Measurements from ENCODE around the gene ATP13A5.
A peak's percentile ranks its signal among the peaks of the same experiment; 100 is the strongest.

Gene ATP13A5

DNA sequence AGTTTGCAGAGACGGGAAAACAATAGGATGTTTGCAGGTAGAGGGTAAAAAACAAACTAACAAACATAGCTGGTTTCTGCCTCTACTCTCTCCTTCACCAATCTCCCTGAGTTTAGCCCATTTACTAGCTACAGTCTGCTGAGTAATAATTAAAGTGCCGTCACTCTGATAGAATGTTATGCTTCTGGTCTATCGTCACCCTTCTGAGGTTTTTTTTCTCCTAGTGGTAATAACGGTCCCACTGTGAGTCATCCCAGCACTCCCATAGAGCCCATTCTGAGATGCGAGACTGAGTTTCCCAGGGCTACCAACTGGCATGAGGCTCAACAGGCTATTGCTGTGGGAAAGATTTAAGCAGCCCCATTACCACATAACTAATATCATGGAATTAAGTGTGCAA is 81.1 kb downstream of the ATP13A5 start:
- Histone ChIP-seq H3K27ac (ENCODE audit: extremely low read depth, low read depth, low read length) (no peak overlapping the region), H3K4me3 (ENCODE audit: low read depth, low read length) (no peak overlapping the region), H3K9me3 (ENCODE audit: control insufficient read depth, insufficient read depth, low read depth, low read length) (no peaks in the 10 kb centered on the region), H3K4me1 (ENCODE audit: control insufficient read depth, insufficient read depth, low read length) (no peaks in the 10 kb centered on the region), H3K36me3 (ENCODE audit: control insufficient read depth in 2 of 2, insufficient read depth in 1 of 2, low read length in 2 of 2) (no peaks in the 10 kb centered on the region)
- ChIA-PET POLR2A (no interaction called here), CTCF (interaction anchor here (0.6 kb wide), 1 partner anchor 103 kb away, joined by 4 read pairs; no protein-coding TSS in a partner anchor)
- TF ChIP-seq SP7 (tag by site-specific recombination; IDR thresholded peaks at IDR 0.05), result no peak
- TF ChIP-seq, protein P1, sequence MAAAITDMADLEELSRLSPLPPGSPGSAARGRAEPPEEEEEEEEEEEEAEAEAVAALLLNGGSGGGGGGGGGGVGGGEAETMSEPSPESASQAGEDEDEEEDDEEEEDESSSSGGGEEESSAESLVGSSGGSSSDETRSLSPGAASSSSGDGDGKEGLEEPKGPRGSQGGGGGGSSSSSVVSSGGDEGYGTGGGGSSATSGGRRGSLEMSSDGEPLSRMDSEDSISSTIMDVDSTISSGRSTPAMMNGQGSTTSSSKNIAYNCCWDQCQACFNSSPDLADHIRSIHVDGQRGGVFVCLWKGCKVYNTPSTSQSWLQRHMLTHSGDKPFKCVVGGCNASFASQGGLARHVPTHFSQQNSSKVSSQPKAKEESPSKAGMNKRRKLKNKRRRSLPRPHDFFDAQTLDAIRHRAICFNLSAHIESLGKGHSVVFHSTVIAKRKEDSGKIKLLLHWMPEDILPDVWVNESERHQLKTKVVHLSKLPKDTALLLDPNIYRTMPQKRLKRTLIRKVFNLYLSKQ (tag by site-specific recombination; IDR thresholded peaks at IDR 0.05; ENCODE audit: borderline replicate concordance), result no peak
- no peak for TF ChIP-seq ZBTB48 (tag by site-specific recombination; IDR thresholded peaks at IDR 0.05)
- no peak for TF ChIP-seq ZNF169 (tag by site-specific recombination; IDR thresholded peaks at IDR 0.05)
- TF ChIP-seq, protein P2, sequence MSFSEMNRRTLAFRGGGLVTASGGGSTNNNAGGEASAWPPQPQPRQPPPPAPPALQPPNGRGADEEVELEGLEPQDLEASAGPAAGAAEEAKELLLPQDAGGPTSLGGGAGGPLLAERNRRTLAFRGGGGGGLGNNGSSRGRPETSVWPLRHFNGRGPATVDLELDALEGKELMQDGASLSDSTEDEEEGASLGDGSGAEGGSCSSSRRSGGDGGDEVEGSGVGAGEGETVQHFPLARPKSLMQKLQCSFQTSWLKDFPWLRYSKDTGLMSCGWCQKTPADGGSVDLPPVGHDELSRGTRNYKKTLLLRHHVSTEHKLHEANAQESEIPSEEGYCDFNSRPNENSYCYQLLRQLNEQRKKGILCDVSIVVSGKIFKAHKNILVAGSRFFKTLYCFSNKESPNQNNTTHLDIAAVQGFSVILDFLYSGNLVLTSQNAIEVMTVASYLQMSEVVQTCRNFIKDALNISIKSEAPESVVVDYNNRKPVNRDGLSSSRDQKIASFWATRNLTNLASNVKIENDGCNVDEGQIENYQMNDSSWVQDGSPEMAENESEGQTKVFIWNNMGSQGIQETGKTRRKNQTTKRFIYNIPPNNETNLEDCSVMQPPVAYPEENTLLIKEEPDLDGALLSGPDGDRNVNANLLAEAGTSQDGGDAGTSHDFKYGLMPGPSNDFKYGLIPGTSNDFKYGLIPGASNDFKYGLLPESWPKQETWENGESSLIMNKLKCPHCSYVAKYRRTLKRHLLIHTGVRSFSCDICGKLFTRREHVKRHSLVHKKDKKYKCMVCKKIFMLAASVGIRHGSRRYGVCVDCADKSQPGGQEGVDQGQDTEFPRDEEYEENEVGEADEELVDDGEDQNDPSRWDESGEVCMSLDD (tag by site-specific recombination; IDR thresholded peaks at IDR 0.05), result no peak
- no peak for TF ChIP-seq ZNF561 (tag by site-specific recombination; IDR thresholded peaks at IDR 0.05; ENCODE audit: borderline replicate concordance)
- no peak for TF ChIP-seq ZNF133 (tag by site-specific recombination; IDR thresholded peaks at IDR 0.05)
- no peak for TF ChIP-seq ZNF23 (tag by site-specific recombination; IDR thresholded peaks at IDR 0.05; ENCODE audit: borderline replicate concordance)
- TF ChIP-seq ZNF664 (tag by site-specific recombination; IDR thresholded peaks at IDR 0.05), result no peak
- 0 out of 2 replicates have a peak, but pooled peaks have one; percentile 46 for TF ChIP-seq ZNF629 (tag by site-specific recombination; IDR thresholded peaks at IDR 0.05)
- TF ChIP-seq ZNF341 (tag by site-specific recombination; IDR thresholded peaks at IDR 0.05; ENCODE audit: low read depth), result no peak
- 0 out of 2 replicates have a peak, but pooled peaks have one; percentile 19 for TF ChIP-seq ZBTB21 (tag by site-specific recombination; IDR thresholded peaks at IDR 0.05)

DNA sequence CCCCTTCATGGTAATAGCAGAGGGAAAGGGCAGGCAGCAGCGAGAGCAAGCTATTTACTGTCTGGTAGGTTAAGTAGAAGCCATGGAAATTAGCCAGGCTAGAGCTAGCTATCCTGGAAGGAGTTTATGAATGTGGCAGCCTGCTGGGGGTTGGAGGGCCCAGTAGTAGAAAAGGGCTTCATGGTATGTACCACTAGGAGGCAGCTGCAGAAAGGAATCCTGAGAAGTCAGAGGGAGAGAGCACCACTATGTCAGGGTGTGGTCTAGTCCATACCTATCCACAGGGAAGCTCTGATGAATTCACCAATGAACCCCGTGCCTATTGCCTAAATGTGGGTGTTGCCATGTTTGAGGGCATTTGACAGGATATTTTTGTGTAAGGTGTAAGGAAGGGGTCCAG is 82.6 kb downstream of the ATP13A5 start:
- TF ChIP-seq ZNF114 (tag by site-specific recombination; IDR thresholded peaks at IDR 0.05) (no peak), ZNF391 (tag by site-specific recombination; IDR thresholded peaks at IDR 0.05; ENCODE audit: borderline replicate concordance, low read depth) (no peak), ZNF677 (tag by site-specific recombination; IDR thresholded peaks at IDR 0.05) (no peak), ZNF776 (tag by site-specific recombination; IDR thresholded peaks at IDR 0.05; ENCODE audit: borderline replicate concordance) (no peak), ZNF16 (tag by site-specific recombination; IDR thresholded peaks at IDR 0.05; ENCODE audit: low read depth) (no peak), ZSCAN30 (tag by site-specific recombination; IDR thresholded peaks at IDR 0.05) (no peak), ZNF112 (tag by site-specific recombination; IDR thresholded peaks at IDR 0.05) (no peak), ZNF155 (tag by site-specific recombination; IDR thresholded peaks at IDR 0.05) (no peak)
- TF ChIP-seq, protein P3, sequence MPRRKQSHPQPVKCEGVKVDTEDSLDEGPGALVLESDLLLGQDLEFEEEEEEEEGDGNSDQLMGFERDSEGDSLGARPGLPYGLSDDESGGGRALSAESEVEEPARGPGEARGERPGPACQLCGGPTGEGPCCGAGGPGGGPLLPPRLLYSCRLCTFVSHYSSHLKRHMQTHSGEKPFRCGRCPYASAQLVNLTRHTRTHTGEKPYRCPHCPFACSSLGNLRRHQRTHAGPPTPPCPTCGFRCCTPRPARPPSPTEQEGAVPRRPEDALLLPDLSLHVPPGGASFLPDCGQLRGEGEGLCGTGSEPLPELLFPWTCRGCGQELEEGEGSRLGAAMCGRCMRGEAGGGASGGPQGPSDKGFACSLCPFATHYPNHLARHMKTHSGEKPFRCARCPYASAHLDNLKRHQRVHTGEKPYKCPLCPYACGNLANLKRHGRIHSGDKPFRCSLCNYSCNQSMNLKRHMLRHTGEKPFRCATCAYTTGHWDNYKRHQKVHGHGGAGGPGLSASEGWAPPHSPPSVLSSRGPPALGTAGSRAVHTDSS (tag by site-specific recombination; IDR thresholded peaks at IDR 0.05), result no peak
- TF ChIP-seq, protein P4, sequence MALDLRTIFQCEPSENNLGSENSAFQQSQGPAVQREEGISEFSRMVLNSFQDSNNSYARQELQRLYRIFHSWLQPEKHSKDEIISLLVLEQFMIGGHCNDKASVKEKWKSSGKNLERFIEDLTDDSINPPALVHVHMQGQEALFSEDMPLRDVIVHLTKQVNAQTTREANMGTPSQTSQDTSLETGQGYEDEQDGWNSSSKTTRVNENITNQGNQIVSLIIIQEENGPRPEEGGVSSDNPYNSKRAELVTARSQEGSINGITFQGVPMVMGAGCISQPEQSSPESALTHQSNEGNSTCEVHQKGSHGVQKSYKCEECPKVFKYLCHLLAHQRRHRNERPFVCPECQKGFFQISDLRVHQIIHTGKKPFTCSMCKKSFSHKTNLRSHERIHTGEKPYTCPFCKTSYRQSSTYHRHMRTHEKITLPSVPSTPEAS (tag by site-specific recombination; IDR thresholded peaks at IDR 0.05), result no peak
- Histone ChIP-seq H3K4me1 (ENCODE audit: control insufficient read depth, insufficient read depth, low read length) (no peaks in the 10 kb centered on the region), H3K27ac (ENCODE audit: extremely low read depth, low read depth, low read length) (no peak overlapping the region), H3K9me3 (ENCODE audit: control insufficient read depth, insufficient read depth, low read depth, low read length) (no peaks in the 10 kb centered on the region), H3K36me3 (ENCODE audit: control insufficient read depth in 2 of 2, insufficient read depth in 1 of 2, low read length in 2 of 2) (no peaks in the 10 kb centered on the region), H3K4me3 (ENCODE audit: low read depth, low read length) (no peak overlapping the region)
- ChIA-PET POLR2A (no interaction called here), CTCF (no interaction called here)

Data from HEK293 (cell line).